T-cell (primary cell): Measurements from ENCODE around the gene VPS35L. TPM values are rescaled to one million over a fixed set of nuclear protein-coding genes. Genes with fewer than 3 reads are reported as not detected.

Source experiments
- ATAC-seq, 4 experiments: fragments of 200-7000 bp in 3 of 4; fragments of 150-1000 bp in 1 of 4; cut with Tn5 transposase; replicated peaks in 1 of 4; 1 replicate in 3 of 4; 2 replicates in 1 of 4; pipeline ENCODE4 v1.10.0; 2021; ENCODE audit warnings: moderate library complexity in 3 of 4, mild to moderate bottlenecking in 2 of 4, moderate number of reproducible peaks in 1 of 4
- CTCF ChIA-PET, 2 donors: fragments of 300-600 bp; sonication (Branson Sonifier 250); formaldehyde crosslinking; loops; one replicate each; lab custom pipeline; 2022; ENCODE audit warnings: antibody characterized with exemption in 2 of 2; lab: Charles Lee
- POLR2A ChIA-PET, 2 donors: fragments of 300-600 bp; sonication (Branson Sonifier 250); formaldehyde crosslinking; loops; one replicate each; lab custom pipeline; 2022; ENCODE audit warnings: antibody characterized with exemption in 2 of 2; lab: Charles Lee
- DNase-seq, 35 experiments: peaks; one replicate each; pipeline versions ENCODE4 v3.0.0 to v3.0.0-alpha.2; 2013 to 2023
- H3K27ac ChIP-seq: one replicate; pipeline ENCODE4 v1.5.1; 2013; ENCODE audit warnings: low read length
- H3K27me3 ChIP-seq, 2 experiments: replicated peaks in 1 of 2; 1 replicate in 1 of 2; 2 replicates in 1 of 2; pipeline versions ENCODE4 v1.6.1 to v1.7.0; 2013; ENCODE audit warnings: low read length in 1 of 2, mixed read lengths in 1 of 2; ENCODE audit not compliant: control insufficient read depth in 2 of 2, insufficient read depth in 2 of 2; ENCODE audit errors: extremely low read depth in 1 of 2
- H3K36me3 ChIP-seq, 2 donors: 1 replicate in 1 of 2; 2 replicates in 1 of 2; pipeline versions ENCODE4 v1.6.1 to v1.7.0; 2013; ENCODE audit warnings: low read length in 1 of 2; ENCODE audit not compliant: control insufficient read depth in 2 of 2, insufficient read depth in 1 of 2; ENCODE audit errors: extremely low read depth in 1 of 2
- H3K4me1 ChIP-seq, 2 experiments: 1 replicate in 1 of 2; 2 replicates in 1 of 2; pipeline versions ENCODE4 v1.6.1 to v1.7.0; 2013; ENCODE audit warnings: low read length in 2 of 2, mixed read lengths in 1 of 2; ENCODE audit not compliant: insufficient read depth in 2 of 2, control insufficient read depth in 1 of 2; ENCODE audit errors: extremely low read depth in 1 of 2
- H3K4me3 ChIP-seq, 2 donors: 1 replicate in 1 of 2; 2 replicates in 1 of 2; pipeline versions ENCODE4 v1.5.1 to v1.7.0; 2013; ENCODE audit warnings: mild to moderate bottlenecking in 2 of 2, low read length in 1 of 2, moderate library complexity in 1 of 2; ENCODE audit not compliant: control insufficient read depth in 1 of 2; ENCODE audit errors: extremely low read depth in 1 of 2
- H3K9me3 ChIP-seq: 2 replicates; pipeline ENCODE4 v1.7.0; 2013
- H3K27ac Mint-ChIP-seq, 2 donors: one replicate each; pipeline ENCODE4 v1.8.0; 2020 to 2021; ENCODE audit warnings: mild to moderate bottlenecking in 2 of 2, mixed read lengths in 2 of 2
- H3K27me3 Mint-ChIP-seq, 2 donors: one replicate each; pipeline ENCODE4 v1.8.0; 2021 to 2022; ENCODE audit warnings: mixed read lengths in 2 of 2
- H3K36me3 Mint-ChIP-seq: one replicate; pipeline ENCODE4 v1.8.0; 2021; ENCODE audit warnings: mixed read lengths
- H3K4me1 Mint-ChIP-seq, 3 donors: one replicate each; pipeline ENCODE4 v1.8.0; 2020 to 2022; ENCODE audit warnings: mixed read lengths in 3 of 3, mild to moderate bottlenecking in 1 of 3
- H3K4me3 Mint-ChIP-seq, 3 donors: one replicate each; pipeline ENCODE4 v1.8.0; 2020 to 2022; ENCODE audit warnings: mild to moderate bottlenecking in 3 of 3, mixed read lengths in 3 of 3, moderate library complexity in 3 of 3
- H3K9me3 Mint-ChIP-seq, 3 donors: one replicate each; pipeline ENCODE4 v1.8.0; 2020 to 2022; ENCODE audit warnings: mixed read lengths in 3 of 3
- WGBS: methylation state at CpG from one replicate; pipeline ENCODE4 v1.1.5; 2013; ENCODE audit warnings: missing lambda C conversion rate; ENCODE audit not compliant: insufficient coverage; 5-methylcytosine and 5-hydroxymethylcytosine counted together
- total RNA-seq, 35 experiments: library from RNA in 6 of 35; stranded (reverse) in 6 of 35; fragments of 120-200 nt in 1 of 35; gene quantifications; one replicate each; pipeline versions ENCODE4 v1.2.1 to v1.2.4 and lab custom pipeline; 2013 to 2026

The VPS35L gene
- total RNA-seq: 10 to 100 TPM; 40.2 to 46.9 (median 42.9) TPM
- total RNA-seq (2013): 39.6 TPM
- 22.6 to 65.0 (median 46.7) reads per million in 29 experiments for total RNA-seq (lab: John Stamatoyannopoulos, UW)

GRCh38 chr16:19555186-19555937, at the start of gene VPS35L:
Gene VPS35L, plus strand, starts transcription at chr16:19555703. Its CDS starts 27 bp downstream, at chr16:19555730.
- no peaks in the 10 kb centered on the region for H3K9me3 Mint-ChIP-seq
- Histone ChIP-seq H3K4me3 (peak within 1 kb of the TSS; percentile 69 to 96), H3K4me1 (peaks cover 0 to 17% of the 10 kb centered on the region in 2 experiments), H3K27ac (peak within 1 kb of the TSS; percentile 76), H3K27me3 (no peaks in the 10 kb centered on the region), H3K36me3 (no peaks in the 10 kb centered on the region), H3K9me3 (no peaks in the 10 kb centered on the region)
- ChIA-PET CTCF (interaction anchor here (0.5 to 3.3 kb wide), 22 partner anchors 9 to 830 kb away, joined by 3 to 47 read pairs (median 4); partner anchors contain the start of genes CCP110 (in 2 of the 2), ARL6IP1 (in 1 of the 2), COQ7 (in 1 of the 2) and GPRC5B (in 1 of the 2)), POLR2A (interaction anchor here in 1 of 2 donors (0.6 to 2.1 kb wide), 4 partner anchors 32 to 765 kb away, joined by 3 to 7 read pairs (median 3); partner anchors contain the start of genes ARL6IP1, CCP110, IQCK and KNOP1)
- H3K36me3 Mint-ChIP-seq: peaks cover 5% of the 10 kb centered on the region
- under 1% methylated on average over 43 of the region's 53 CpGs for WGBS
- DNase-seq: peak; percentile 90 to 99 (median 94)
- ATAC-seq: peak; percentile 94 to 98 (median 96)
- H3K27me3 Mint-ChIP-seq: no peaks in the 10 kb centered on the region
- peaks cover 21 to 29% (median 26%) of the 10 kb centered on the region in 3 donors for H3K4me1 Mint-ChIP-seq
- peak within 1 kb of the TSS; percentile 94 to 95 (median 95) for H3K4me3 Mint-ChIP-seq
- peak within 1 kb of the TSS; percentile 84 to 96 for H3K27ac Mint-ChIP-seq

- ATAC-seq: no peak
- H3K9me3 Mint-ChIP-seq: no peaks in the 10 kb centered on the region
- DNase-seq: no peak
- H3K36me3 ChIP-seq: peaks cover 11 to 71% of the 10 kb centered on the region in 2 donors
- H3K9me3 ChIP-seq: no peaks in the 10 kb centered on the region
- no peak overlapping the region for H3K4me3 ChIP-seq
- no peaks in the 10 kb centered on the region for H3K27me3 ChIP-seq
- no peaks in the 10 kb centered on the region for H3K27me3 Mint-ChIP-seq
- H3K36me3 Mint-ChIP-seq: peaks cover 51% of the 10 kb centered on the region
- no peaks in the 10 kb centered on the region for H3K4me1 ChIP-seq
- no peak overlapping the region for H3K27ac ChIP-seq
- ChIA-PET POLR2A (interaction anchor here in 1 of 2 donors (0.6 kb wide), 1 partner anchor 17 kb away, joined by 3 read pairs; the partner anchor contains the start of gene CCP110), CTCF (interaction anchor here in 1 of 2 donors (0.9 kb wide), 1 partner anchor 421 kb away, joined by 3 read pairs; no protein-coding TSS in a partner anchor)
- H3K4me1 Mint-ChIP-seq: no peaks in the 10 kb centered on the region
- H3K4me3 Mint-ChIP-seq: no peak overlapping the region
- no CpG with 5 or more reads among the region's 4 CpGs for WGBS
- H3K27ac Mint-ChIP-seq: no peak overlapping the region
Measured at GRCh38 chr16:19506965-19507364, 48.5 kb upstream of the VPS35L start.

- H3K4me1 ChIP-seq: no peaks in the 10 kb centered on the region
- Mint-ChIP-seq H3K4me1 (peaks cover 0 to 5% (median 2%) of the 10 kb centered on the region in 3 donors), H3K36me3 (peaks cover 53% of the 10 kb centered on the region), H3K27ac (no peak overlapping the region), H3K9me3 (no peaks in the 10 kb centered on the region), H3K27me3 (no peaks in the 10 kb centered on the region), H3K4me3 (no peak overlapping the region)
- H3K36me3 ChIP-seq: peaks cover 11 to 62% of the 10 kb centered on the region in 2 donors
- CTCF ChIA-PET: interaction anchor here in 1 of 2 donors (0.9 kb wide), 1 partner anchor 422 kb away, joined by 3 read pairs; no protein-coding TSS in a partner anchor
- WGBS: no CpG with 5 or more reads among the region's 2 CpGs
- H3K27me3 ChIP-seq: no peaks in the 10 kb centered on the region
- DNase-seq: no peak
- no peaks in the 10 kb centered on the region for H3K9me3 ChIP-seq
- no peak overlapping the region for H3K4me3 ChIP-seq
- POLR2A ChIA-PET: no interaction called here
- no peak for ATAC-seq
- no peak overlapping the region for H3K27ac ChIP-seq
Measured at GRCh38 chr16:19507867-19508266, 47.6 kb upstream of the VPS35L start.

- CTCF ChIA-PET: interaction anchor here in 1 of 2 donors (0.6 kb wide), 1 partner anchor 528 kb away, joined by 3 read pairs; no protein-coding TSS in a partner anchor
- peaks cover 10 to 19% (median 19%) of the 10 kb centered on the region in 3 donors for H3K4me1 Mint-ChIP-seq
- H3K4me3 Mint-ChIP-seq: no peak overlapping the region
- Histone ChIP-seq H3K27me3 (no peaks in the 10 kb centered on the region), H3K4me3 (no peak overlapping the region), H3K36me3 (peaks cover 3 to 56% of the 10 kb centered on the region in 2 donors), H3K9me3 (no peaks in the 10 kb centered on the region), H3K27ac (no peak overlapping the region), H3K4me1 (no peaks in the 10 kb centered on the region)
- no peaks in the 10 kb centered on the region for H3K9me3 Mint-ChIP-seq
- no peak for DNase-seq
- H3K36me3 Mint-ChIP-seq: peaks cover 52% of the 10 kb centered on the region
- H3K27me3 Mint-ChIP-seq: no peaks in the 10 kb centered on the region
- ATAC-seq: no peak
- H3K27ac Mint-ChIP-seq: no peak overlapping the region
- POLR2A ChIA-PET: no interaction called here
Measured at GRCh38 chr16:19512297-19512696, 43.2 kb upstream of the VPS35L start.

GRCh38 chr16:19513377-19514053, 42.0 kb upstream of the VPS35L start:
- H3K4me3 ChIP-seq: no peak overlapping the region
- ChIA-PET CTCF (interaction anchor here (0.6 kb wide), 2 partner anchors 68 to 593 kb away, joined by 3 read pairs; no protein-coding TSS in a partner anchor), POLR2A (no interaction called here)
- Mint-ChIP-seq H3K9me3 (no peaks in the 10 kb centered on the region), H3K4me1 (peaks cover 16 to 28% (median 27%) of the 10 kb centered on the region in 3 donors), H3K4me3 (no peak overlapping the region), H3K27me3 (no peaks in the 10 kb centered on the region), H3K27ac (no peak overlapping the region), H3K36me3 (peaks cover 49% of the 10 kb centered on the region)
- no peak for ATAC-seq
- no peaks in the 10 kb centered on the region for H3K27me3 ChIP-seq
- WGBS: 100% methylated on average over 1 of the region's 4 CpGs
- H3K36me3 ChIP-seq: peaks cover 0 to 47% of the 10 kb centered on the region in 2 donors
- H3K27ac ChIP-seq: no peak overlapping the region
- H3K9me3 ChIP-seq: no peaks in the 10 kb centered on the region
- no peaks in the 10 kb centered on the region for H3K4me1 ChIP-seq
- DNase-seq: no peak

GRCh38 chr16:19515757-19516156, 39.7 kb upstream of the VPS35L start:
- no peak overlapping the region for H3K4me3 Mint-ChIP-seq
- peaks cover 48% of the 10 kb centered on the region for H3K36me3 Mint-ChIP-seq
- peaks cover 34 to 45% (median 43%) of the 10 kb centered on the region in 3 donors for H3K4me1 Mint-ChIP-seq
- H3K4me1 ChIP-seq: peaks cover 4 to 16% of the 10 kb centered on the region in 2 experiments
- peaks cover 0 to 35% of the 10 kb centered on the region in 2 donors for H3K36me3 ChIP-seq
- H3K27ac Mint-ChIP-seq: no peak overlapping the region
- H3K9me3 ChIP-seq: no peaks in the 10 kb centered on the region
- no CpG with 5 or more reads among the region's 2 CpGs for WGBS
- H3K27me3 ChIP-seq: no peaks in the 10 kb centered on the region
- H3K27ac ChIP-seq: no peak overlapping the region
- ChIA-PET CTCF (interaction anchor here in 1 of 2 donors (0.7 to 1.4 kb wide), 3 partner anchors 8 to 41 kb away, joined by 3 to 5 read pairs (median 3); partner anchors contain the start of gene CCP110), POLR2A (no interaction called here)
- ATAC-seq (no peak), DNase-seq (no peak)
- H3K27me3 Mint-ChIP-seq: no peaks in the 10 kb centered on the region
- H3K4me3 ChIP-seq: no peak overlapping the region
- no peaks in the 10 kb centered on the region for H3K9me3 Mint-ChIP-seq
